Right lobe of liver (tissue), 4 donors: ENCODE results near the gene ITGA8.

Source experiments
- POLR2A ChIP-seq: fragments of 450-650 bp; IDR thresholded peaks from one replicate; pipeline ENCODE4 v1.6.1; 2017; ENCODE audit warnings: antibody characterized with exemption, mild to moderate bottlenecking
- TF ChIP-seq, protein P1 (sequence below), 4 donors: fragments of 200-600 bp in 3 of 4; fragments of 450-650 bp in 1 of 4; IDR thresholded peaks; one replicate each; pipeline versions ENCODE4 v1.5.1 to v1.8.0; 2016 to 2022; ENCODE audit warnings: antibody characterized with exemption in 4 of 4, mild to moderate bottlenecking in 2 of 4
- donor health status: DM: no; HTN: no; CAD: no.
- donor health status: DM: no; HTN: no; CAD: no.
- donor health status: DM: no; HTN: yes; CAD: no.

GRCh38 chr10:15491856-15492642, 227.7 kb downstream of the ITGA8 start:
- TF ChIP-seq, protein P1, sequence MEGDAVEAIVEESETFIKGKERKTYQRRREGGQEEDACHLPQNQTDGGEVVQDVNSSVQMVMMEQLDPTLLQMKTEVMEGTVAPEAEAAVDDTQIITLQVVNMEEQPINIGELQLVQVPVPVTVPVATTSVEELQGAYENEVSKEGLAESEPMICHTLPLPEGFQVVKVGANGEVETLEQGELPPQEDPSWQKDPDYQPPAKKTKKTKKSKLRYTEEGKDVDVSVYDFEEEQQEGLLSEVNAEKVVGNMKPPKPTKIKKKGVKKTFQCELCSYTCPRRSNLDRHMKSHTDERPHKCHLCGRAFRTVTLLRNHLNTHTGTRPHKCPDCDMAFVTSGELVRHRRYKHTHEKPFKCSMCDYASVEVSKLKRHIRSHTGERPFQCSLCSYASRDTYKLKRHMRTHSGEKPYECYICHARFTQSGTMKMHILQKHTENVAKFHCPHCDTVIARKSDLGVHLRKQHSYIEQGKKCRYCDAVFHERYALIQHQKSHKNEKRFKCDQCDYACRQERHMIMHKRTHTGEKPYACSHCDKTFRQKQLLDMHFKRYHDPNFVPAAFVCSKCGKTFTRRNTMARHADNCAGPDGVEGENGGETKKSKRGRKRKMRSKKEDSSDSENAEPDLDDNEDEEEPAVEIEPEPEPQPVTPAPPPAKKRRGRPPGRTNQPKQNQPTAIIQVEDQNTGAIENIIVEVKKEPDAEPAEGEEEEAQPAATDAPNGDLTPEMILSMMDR (IDR thresholded peaks at IDR 0.05), result no peak
- TF ChIP-seq POLR2A, result no peak
